ENCODE measurements around the gene PCNX4. TPM values are rescaled to one million over a fixed set of nuclear protein-coding genes. Genes with fewer than 3 reads are reported as not detected.

PCNX4 gene
- polyA plus RNA-seq, 1 experiment = 67.2 TPM

DNA sequence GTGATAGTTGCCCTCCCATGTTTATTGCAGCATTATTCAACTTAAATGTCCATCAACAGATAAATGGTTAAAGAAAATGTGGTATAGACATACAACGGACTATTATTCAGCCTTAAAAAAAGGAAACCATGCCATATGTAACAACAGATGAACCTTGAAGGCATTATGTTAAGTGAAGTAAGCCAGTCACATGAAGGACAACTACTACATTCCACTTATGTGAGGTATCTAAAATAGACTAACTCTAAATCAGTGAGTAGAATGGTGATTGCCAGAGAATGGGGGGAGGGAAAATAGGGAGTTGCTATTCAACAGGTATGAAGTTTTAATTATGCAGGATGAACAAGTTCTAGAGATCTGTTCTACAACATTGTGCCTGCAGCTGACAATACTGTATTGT lies 10.1 kb downstream of the PCNX4 start:
- H3K4me3 ChIP-seq (ENCODE audit: low read depth, low read length) = no peak overlapping the region
- ChIA-PET CTCF (interaction anchor here (1.1 kb wide), 1 partner anchor 137 kb away, joined by 3 read pairs; no protein-coding TSS in a partner anchor), POLR2A (interaction anchor here (1.4 kb wide), 1 partner anchor 9 kb away, joined by 3 read pairs; the partner anchor contains the start of gene PCNX4)
- DNase-seq (ENCODE audit: low read depth, low spot score) = no peak
- no peaks in the 10 kb centered on the region for H3K27me3 ChIP-seq (ENCODE audit: control insufficient read depth, insufficient read depth, low read length)
- H3K27ac ChIP-seq (ENCODE audit: low read depth, low read length) = no peak overlapping the region
- H3K9me3 ChIP-seq (ENCODE audit: control insufficient read depth, insufficient read depth, low read length) = no peaks in the 10 kb centered on the region
- TF ChIP-seq, protein P1, sequence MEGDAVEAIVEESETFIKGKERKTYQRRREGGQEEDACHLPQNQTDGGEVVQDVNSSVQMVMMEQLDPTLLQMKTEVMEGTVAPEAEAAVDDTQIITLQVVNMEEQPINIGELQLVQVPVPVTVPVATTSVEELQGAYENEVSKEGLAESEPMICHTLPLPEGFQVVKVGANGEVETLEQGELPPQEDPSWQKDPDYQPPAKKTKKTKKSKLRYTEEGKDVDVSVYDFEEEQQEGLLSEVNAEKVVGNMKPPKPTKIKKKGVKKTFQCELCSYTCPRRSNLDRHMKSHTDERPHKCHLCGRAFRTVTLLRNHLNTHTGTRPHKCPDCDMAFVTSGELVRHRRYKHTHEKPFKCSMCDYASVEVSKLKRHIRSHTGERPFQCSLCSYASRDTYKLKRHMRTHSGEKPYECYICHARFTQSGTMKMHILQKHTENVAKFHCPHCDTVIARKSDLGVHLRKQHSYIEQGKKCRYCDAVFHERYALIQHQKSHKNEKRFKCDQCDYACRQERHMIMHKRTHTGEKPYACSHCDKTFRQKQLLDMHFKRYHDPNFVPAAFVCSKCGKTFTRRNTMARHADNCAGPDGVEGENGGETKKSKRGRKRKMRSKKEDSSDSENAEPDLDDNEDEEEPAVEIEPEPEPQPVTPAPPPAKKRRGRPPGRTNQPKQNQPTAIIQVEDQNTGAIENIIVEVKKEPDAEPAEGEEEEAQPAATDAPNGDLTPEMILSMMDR (IDR thresholded peaks at IDR 0.05; ENCODE audit: low read depth, low read length) = no peak

DNA sequence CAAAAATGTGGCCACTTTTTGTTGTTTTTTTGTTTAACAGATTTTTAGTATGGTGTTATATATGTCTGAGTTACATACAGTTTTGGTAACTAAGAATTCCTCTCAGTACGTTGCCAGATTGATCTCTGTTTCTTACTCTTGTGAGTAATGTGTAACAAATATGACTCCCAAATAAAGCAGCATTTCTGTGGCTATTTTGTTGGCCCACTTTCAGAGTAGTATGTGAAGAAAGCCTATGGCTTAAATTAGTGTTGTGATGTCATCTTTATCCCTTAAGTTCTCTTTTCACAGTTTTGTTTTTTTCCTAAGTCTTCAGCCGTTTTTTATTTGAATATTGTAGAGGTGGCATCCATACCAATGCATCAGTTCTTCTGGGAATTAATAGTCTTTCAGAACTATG lies 10.7 kb downstream of the PCNX4 start:
- DNase-seq (ENCODE audit: low read depth, low spot score) = peak; percentile 57
- CTCF ChIA-PET = no interaction called here
- TF ChIP-seq, protein P1 (IDR thresholded peaks at IDR 0.05; ENCODE audit: low read depth, low read length) = no peak
- Histone ChIP-seq H3K9me3 (ENCODE audit: control insufficient read depth, insufficient read depth, low read length) (no peaks in the 10 kb centered on the region), H3K4me3 (ENCODE audit: low read depth, low read length) (no peak overlapping the region), H3K27ac (ENCODE audit: low read depth, low read length) (no peak overlapping the region), H3K27me3 (ENCODE audit: control insufficient read depth, insufficient read depth, low read length) (no peaks in the 10 kb centered on the region)
- POLR2A ChIA-PET = interaction anchor here (1.4 kb wide), 1 partner anchor 10 kb away, joined by 3 read pairs; the partner anchor contains the start of gene PCNX4

DNA sequence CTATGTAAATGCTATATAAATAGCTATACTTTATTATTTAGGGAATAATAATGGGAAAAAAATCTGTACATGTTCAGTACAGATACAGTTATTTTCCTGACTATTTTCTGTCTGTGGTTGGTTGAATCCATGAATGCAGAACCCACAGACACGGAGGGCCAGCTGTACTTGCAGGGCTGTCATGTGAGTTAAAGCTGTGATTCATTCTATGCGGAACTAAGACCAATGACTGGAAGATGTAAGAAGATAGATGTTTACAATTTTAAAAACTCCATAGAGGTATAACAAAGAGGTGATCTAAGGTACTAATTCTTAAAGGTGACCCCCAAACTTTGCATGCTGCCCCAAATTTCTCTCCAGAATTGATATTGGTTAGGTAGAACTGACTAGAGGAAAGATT lies 14.6 kb downstream of the PCNX4 start:
- Histone ChIP-seq H3K27ac (ENCODE audit: low read depth, low read length) (no peak overlapping the region), H3K9me3 (ENCODE audit: control insufficient read depth, insufficient read depth, low read length) (no peaks in the 10 kb centered on the region), H3K27me3 (ENCODE audit: control insufficient read depth, insufficient read depth, low read length) (no peaks in the 10 kb centered on the region), H3K4me3 (ENCODE audit: low read depth, low read length) (no peak overlapping the region)
- POLR2A ChIA-PET = no interaction called here
- CTCF ChIA-PET = interaction anchor here (1.5 kb wide), 1 partner anchor 11 kb away, joined by 4 read pairs; no protein-coding TSS in a partner anchor
- no peak for DNase-seq (ENCODE audit: low read depth, low spot score)
- TF ChIP-seq, protein P1 (IDR thresholded peaks at IDR 0.05; ENCODE audit: low read depth, low read length) = no peak

DNA sequence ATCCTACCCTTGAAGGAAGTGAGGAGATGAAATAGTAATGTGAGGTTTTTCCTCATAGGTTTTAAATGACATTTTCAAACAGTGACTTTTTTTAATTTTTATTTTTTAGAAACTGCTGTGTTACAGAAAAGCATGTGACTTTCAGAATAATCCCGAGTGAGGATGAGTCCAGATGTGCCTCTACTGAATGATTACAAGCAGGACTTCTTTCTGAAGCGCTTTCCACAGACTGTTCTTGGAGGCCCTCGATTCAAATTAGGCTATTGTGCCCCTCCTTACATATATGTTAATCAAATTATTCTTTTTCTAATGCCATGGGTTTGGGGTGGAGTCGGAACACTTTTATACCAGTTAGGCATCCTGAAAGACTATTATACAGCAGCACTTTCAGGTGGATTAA lies 15.8 kb downstream of the PCNX4 start:
- CTCF ChIA-PET = no interaction called here
- TF ChIP-seq, protein P1 (IDR thresholded peaks at IDR 0.05; ENCODE audit: low read depth, low read length) = no peak
- no peaks in the 10 kb centered on the region for H3K27me3 ChIP-seq (ENCODE audit: control insufficient read depth, insufficient read depth, low read length)
- POLR2A ChIA-PET = no interaction called here
- H3K27ac ChIP-seq (ENCODE audit: low read depth, low read length) = no peak overlapping the region
- no peak for DNase-seq (ENCODE audit: low read depth, low spot score)
- H3K4me3 ChIP-seq (ENCODE audit: low read depth, low read length) = no peak overlapping the region
- H3K9me3 ChIP-seq (ENCODE audit: control insufficient read depth, insufficient read depth, low read length) = no peaks in the 10 kb centered on the region

DNA sequence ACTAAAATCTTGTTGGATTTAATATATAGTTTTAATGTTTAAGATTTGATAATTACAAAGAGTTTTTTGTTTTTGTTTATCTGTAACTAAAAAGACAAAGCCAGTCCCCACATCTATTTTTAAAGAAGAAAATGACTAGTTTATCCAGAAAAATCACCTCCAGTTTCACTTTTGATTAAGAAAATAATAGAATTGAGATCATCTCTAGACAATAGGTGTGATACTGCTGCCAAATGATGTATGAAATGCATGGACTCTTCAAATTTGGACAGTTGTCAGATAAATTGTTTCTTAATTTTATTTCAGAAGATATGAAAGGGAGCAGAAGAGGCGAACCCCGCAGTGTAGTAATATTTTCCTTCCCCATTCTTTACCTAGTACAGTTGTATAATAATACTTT lies 20.0 kb downstream of the PCNX4 start:
- ChIA-PET CTCF (no interaction called here), POLR2A (no interaction called here)
- TF ChIP-seq, protein P1 (IDR thresholded peaks at IDR 0.05; ENCODE audit: low read depth, low read length) = no peak

More for the DNA sequence above, 20.0 kb downstream of the PCNX4 start:
- Histone ChIP-seq H3K27me3 (ENCODE audit: control insufficient read depth, insufficient read depth, low read length) (no peaks in the 10 kb centered on the region), H3K9me3 (ENCODE audit: control insufficient read depth, insufficient read depth, low read length) (no peaks in the 10 kb centered on the region), H3K4me3 (ENCODE audit: low read depth, low read length) (no peak overlapping the region), H3K27ac (ENCODE audit: low read depth, low read length) (no peak overlapping the region)
- DNase-seq (ENCODE audit: low read depth, low spot score) = no peak

Data from AG04450 (cell line).